ENCODE results near the gene TNRC6A.
A peak's percentile ranks its signal among the peaks of the same experiment; 100 is the strongest.

The TNRC6A gene

GRCh38 chr16:24761526-24761925 is 32.1 kb downstream of the TNRC6A start:
- H3K56ac ChIP-seq (ENCODE audit: low read length): no peak overlapping the region
- no CpG with 5 or more reads among the region's 6 CpGs for WGBS (ENCODE audit: extremely low coverage, insufficient coverage, low lambda C conversion rate)
- H2BK15ac ChIP-seq (replicated peaks; ENCODE audit: low read depth): no peak overlapping the region
- no peaks in the 10 kb centered on the region for H3K36me3 ChIP-seq (ENCODE audit: control insufficient read depth, insufficient read depth, low read length)
- H3K23ac ChIP-seq (ENCODE audit: low read length): no peak overlapping the region
- H3K18ac ChIP-seq (ENCODE audit: low read length): no peak overlapping the region
- H4K8ac ChIP-seq (ENCODE audit: low read depth, low read length): no peak overlapping the region
- no peak overlapping the region for H2AK5ac ChIP-seq (ENCODE audit: low read length)
- H3K27ac ChIP-seq (ENCODE audit: low read depth, low read length): no peak overlapping the region
- H2BK120ac ChIP-seq (ENCODE audit: low read depth, low read length): no peak overlapping the region
- H2BK5ac ChIP-seq (ENCODE audit: low read length): no peak overlapping the region
- H3K27me3 ChIP-seq (ENCODE audit: insufficient read depth, low read length, poor library complexity): no peaks in the 10 kb centered on the region
- H3K4me1 ChIP-seq (ENCODE audit: control insufficient read depth, low read depth, low read length): no peaks in the 10 kb centered on the region
- no peak overlapping the region for H4K5ac ChIP-seq (ENCODE audit: low read length)
- no peak overlapping the region for H3K9ac ChIP-seq (ENCODE audit: low read length)
- H3K79me1 ChIP-seq (ENCODE audit: low read length): peaks cover 17% of the 10 kb centered on the region
- no peak overlapping the region for H3K4me2 ChIP-seq (ENCODE audit: low read length)
- no peak for DNase-seq
- peaks cover 23% of the 10 kb centered on the region for H3K79me2 ChIP-seq (ENCODE audit: control insufficient read depth, insufficient read depth, low read length)
- H3K4ac ChIP-seq (ENCODE audit: low read depth, low read length): no peak overlapping the region
- H3K4me3 ChIP-seq (ENCODE audit: low read length): no peak overlapping the region

GRCh38 chr16:24764916-24765315 is 35.5 kb downstream of the TNRC6A start:
- no peak overlapping the region for H2BK120ac ChIP-seq (ENCODE audit: low read depth, low read length)
- no peak overlapping the region for H4K8ac ChIP-seq (ENCODE audit: low read depth, low read length)
- no peak overlapping the region for H3K23ac ChIP-seq (ENCODE audit: low read length)
- no peak overlapping the region for H3K4me2 ChIP-seq (ENCODE audit: low read length)
- no peak overlapping the region for H2BK5ac ChIP-seq (ENCODE audit: low read length)
- no peak overlapping the region for H3K56ac ChIP-seq (ENCODE audit: low read length)
- H3K9ac ChIP-seq (ENCODE audit: low read length): no peak overlapping the region
- WGBS (ENCODE audit: extremely low coverage, insufficient coverage, low lambda C conversion rate): no CpG with 5 or more reads among the region's 2 CpGs
- H3K27me3 ChIP-seq (ENCODE audit: insufficient read depth, low read length, poor library complexity): no peaks in the 10 kb centered on the region
- peaks cover 5% of the 10 kb centered on the region for H3K79me1 ChIP-seq (ENCODE audit: low read length)
- H2BK15ac ChIP-seq (replicated peaks; ENCODE audit: low read depth): no peak overlapping the region
- no peaks in the 10 kb centered on the region for H3K4me1 ChIP-seq (ENCODE audit: control insufficient read depth, low read depth, low read length)
- DNase-seq: no peak
- H3K27ac ChIP-seq (ENCODE audit: low read depth, low read length): no peak overlapping the region
- H3K36me3 ChIP-seq (ENCODE audit: control insufficient read depth, insufficient read depth, low read length): no peaks in the 10 kb centered on the region
- H3K79me2 ChIP-seq (ENCODE audit: control insufficient read depth, insufficient read depth, low read length): peaks cover 10% of the 10 kb centered on the region
- no peak overlapping the region for H2AK5ac ChIP-seq (ENCODE audit: low read length)
- H3K4ac ChIP-seq (ENCODE audit: low read depth, low read length): no peak overlapping the region
- no peak overlapping the region for H4K5ac ChIP-seq (ENCODE audit: low read length)
- H3K18ac ChIP-seq (ENCODE audit: low read length): no peak overlapping the region
- H3K4me3 ChIP-seq (ENCODE audit: low read length): no peak overlapping the region

- Histone ChIP-seq H3K27ac (ENCODE audit: low read depth, low read length) (no peak overlapping the region), H4K8ac (ENCODE audit: low read depth, low read length) (no peak overlapping the region)
Measured at GRCh38 chr16:24766057-24766456, 36.6 kb downstream of the TNRC6A start.

GRCh38 chr16:24769806-24770205 is 40.4 kb downstream of the TNRC6A start:
- Histone ChIP-seq H3K56ac (ENCODE audit: low read length) (no peak overlapping the region), H3K27me3 (ENCODE audit: insufficient read depth, low read length, poor library complexity) (no peaks in the 10 kb centered on the region), H3K4ac (ENCODE audit: low read depth, low read length) (no peak overlapping the region), H2BK120ac (ENCODE audit: low read depth, low read length) (no peak overlapping the region), H3K4me2 (ENCODE audit: low read length) (no peak overlapping the region), H3K79me2 (ENCODE audit: control insufficient read depth, insufficient read depth, low read length) (peaks cover 18% of the 10 kb centered on the region), H3K4me3 (ENCODE audit: low read length) (no peak overlapping the region), H3K18ac (ENCODE audit: low read length) (no peak overlapping the region), H2AK5ac (ENCODE audit: low read length) (no peak overlapping the region), H3K9ac (ENCODE audit: low read length) (no peak overlapping the region), H3K79me1 (ENCODE audit: low read length) (peaks cover 6% of the 10 kb centered on the region), H3K4me1 (ENCODE audit: control insufficient read depth, low read depth, low read length) (no peaks in the 10 kb centered on the region), H3K23ac (ENCODE audit: low read length) (no peak overlapping the region), H3K36me3 (ENCODE audit: control insufficient read depth, insufficient read depth, low read length) (no peaks in the 10 kb centered on the region), H3K27ac (ENCODE audit: low read depth, low read length) (no peak overlapping the region), H4K5ac (ENCODE audit: low read length) (no peak overlapping the region), H2BK15ac (replicated peaks; ENCODE audit: low read depth) (no peak overlapping the region), H2BK5ac (ENCODE audit: low read length) (no peak overlapping the region), H4K8ac (ENCODE audit: low read depth, low read length) (no peak overlapping the region)
- DNase-seq: peak; percentile 49
- 100% methylated on average over 3 of the region's 5 CpGs for WGBS (ENCODE audit: extremely low coverage, insufficient coverage, low lambda C conversion rate)

More at GRCh38 chr16:24766057-24766456, 36.6 kb downstream of the TNRC6A start:
- Histone ChIP-seq H3K4ac (ENCODE audit: low read depth, low read length) (no peak overlapping the region), H3K36me3 (ENCODE audit: control insufficient read depth, insufficient read depth, low read length) (no peaks in the 10 kb centered on the region), H3K4me3 (ENCODE audit: low read length) (no peak overlapping the region), H3K56ac (ENCODE audit: low read length) (no peak overlapping the region), H3K27me3 (ENCODE audit: insufficient read depth, low read length, poor library complexity) (no peaks in the 10 kb centered on the region), H3K79me1 (ENCODE audit: low read length) (peaks cover 6% of the 10 kb centered on the region), H3K4me1 (ENCODE audit: control insufficient read depth, low read depth, low read length) (no peaks in the 10 kb centered on the region), H2BK5ac (ENCODE audit: low read length) (no peak overlapping the region), H3K23ac (ENCODE audit: low read length) (no peak overlapping the region), H2AK5ac (ENCODE audit: low read length) (no peak overlapping the region), H2BK120ac (ENCODE audit: low read depth, low read length) (no peak overlapping the region), H2BK15ac (replicated peaks; ENCODE audit: low read depth) (no peak overlapping the region), H3K4me2 (ENCODE audit: low read length) (no peak overlapping the region), H3K9ac (ENCODE audit: low read length) (no peak overlapping the region), H3K79me2 (ENCODE audit: control insufficient read depth, insufficient read depth, low read length) (peaks cover 11% of the 10 kb centered on the region), H4K5ac (ENCODE audit: low read length) (no peak overlapping the region), H3K18ac (ENCODE audit: low read length) (no peak overlapping the region)
- WGBS (ENCODE audit: extremely low coverage, insufficient coverage, low lambda C conversion rate): 100% methylated on average over 1 of the region's 3 CpGs
- no peak for DNase-seq

- Histone ChIP-seq H3K4me3 (ENCODE audit: low read length) (no peak overlapping the region), H3K23ac (ENCODE audit: low read length) (no peak overlapping the region), H3K9ac (ENCODE audit: low read length) (no peak overlapping the region), H2BK15ac (replicated peaks; ENCODE audit: low read depth) (no peak overlapping the region), H2AK5ac (ENCODE audit: low read length) (no peak overlapping the region), H3K4me1 (ENCODE audit: control insufficient read depth, low read depth, low read length) (no peaks in the 10 kb centered on the region), H4K5ac (ENCODE audit: low read length) (no peak overlapping the region), H3K79me1 (ENCODE audit: low read length) (peaks cover 8% of the 10 kb centered on the region), H3K27ac (ENCODE audit: low read depth, low read length) (no peak overlapping the region), H2BK5ac (ENCODE audit: low read length) (no peak overlapping the region), H3K27me3 (ENCODE audit: insufficient read depth, low read length, poor library complexity) (no peaks in the 10 kb centered on the region), H3K4me2 (ENCODE audit: low read length) (no peak overlapping the region), H3K4ac (ENCODE audit: low read depth, low read length) (no peak overlapping the region), H3K36me3 (ENCODE audit: control insufficient read depth, insufficient read depth, low read length) (no peaks in the 10 kb centered on the region), H2BK120ac (ENCODE audit: low read depth, low read length) (no peak overlapping the region), H3K18ac (ENCODE audit: low read length) (no peak overlapping the region), H3K56ac (ENCODE audit: low read length) (no peak overlapping the region), H3K79me2 (ENCODE audit: control insufficient read depth, insufficient read depth, low read length) (peaks cover 22% of the 10 kb centered on the region), H4K8ac (ENCODE audit: low read depth, low read length) (no peak overlapping the region)
- DNase-seq: no peak
- WGBS (ENCODE audit: extremely low coverage, insufficient coverage, low lambda C conversion rate): no CpG with 5 or more reads among the region's 5 CpGs
Measured at GRCh38 chr16:24771132-24771778, 41.8 kb downstream of the TNRC6A start.

GRCh38 chr16:24771779-24772157 is 42.3 kb downstream of the TNRC6A start:
- H3K4me2 ChIP-seq (ENCODE audit: low read length): no peak overlapping the region
- no peaks in the 10 kb centered on the region for H3K36me3 ChIP-seq (ENCODE audit: control insufficient read depth, insufficient read depth, low read length)
- DNase-seq: no peak
- H3K18ac ChIP-seq (ENCODE audit: low read length): no peak overlapping the region
- H3K23ac ChIP-seq (ENCODE audit: low read length): no peak overlapping the region
- no peak overlapping the region for H2BK120ac ChIP-seq (ENCODE audit: low read depth, low read length)
- H3K4me3 ChIP-seq (ENCODE audit: low read length): no peak overlapping the region
- no CpG with 5 or more reads among the region's 1 CpG for WGBS (ENCODE audit: extremely low coverage, insufficient coverage, low lambda C conversion rate)
- no peak overlapping the region for H2BK15ac ChIP-seq (replicated peaks; ENCODE audit: low read depth)
- no peak overlapping the region for H2AK5ac ChIP-seq (ENCODE audit: low read length)
- no peak overlapping the region for H3K56ac ChIP-seq (ENCODE audit: low read length)
- H3K79me1 ChIP-seq (ENCODE audit: low read length): peaks cover 7% of the 10 kb centered on the region
- peaks cover 22% of the 10 kb centered on the region for H3K79me2 ChIP-seq (ENCODE audit: control insufficient read depth, insufficient read depth, low read length)
- no peak overlapping the region for H3K9ac ChIP-seq (ENCODE audit: low read length)
- no peaks in the 10 kb centered on the region for H3K4me1 ChIP-seq (ENCODE audit: control insufficient read depth, low read depth, low read length)
- H4K5ac ChIP-seq (ENCODE audit: low read length): no peak overlapping the region
- no peak overlapping the region for H3K27ac ChIP-seq (ENCODE audit: low read depth, low read length)
- no peaks in the 10 kb centered on the region for H3K27me3 ChIP-seq (ENCODE audit: insufficient read depth, low read length, poor library complexity)
- H4K8ac ChIP-seq (ENCODE audit: low read depth, low read length): no peak overlapping the region
- no peak overlapping the region for H3K4ac ChIP-seq (ENCODE audit: low read depth, low read length)
- no peak overlapping the region for H2BK5ac ChIP-seq (ENCODE audit: low read length)
